Cortex of kidney (tissue), 1 donor: ENCODE measurements around the gene ZGLP1.

Experiments
- DNase-seq: peaks from one replicate; lab custom pipeline; 2025; lab: John Stamatoyannopoulos, UW

Gene ZGLP1

DNA sequence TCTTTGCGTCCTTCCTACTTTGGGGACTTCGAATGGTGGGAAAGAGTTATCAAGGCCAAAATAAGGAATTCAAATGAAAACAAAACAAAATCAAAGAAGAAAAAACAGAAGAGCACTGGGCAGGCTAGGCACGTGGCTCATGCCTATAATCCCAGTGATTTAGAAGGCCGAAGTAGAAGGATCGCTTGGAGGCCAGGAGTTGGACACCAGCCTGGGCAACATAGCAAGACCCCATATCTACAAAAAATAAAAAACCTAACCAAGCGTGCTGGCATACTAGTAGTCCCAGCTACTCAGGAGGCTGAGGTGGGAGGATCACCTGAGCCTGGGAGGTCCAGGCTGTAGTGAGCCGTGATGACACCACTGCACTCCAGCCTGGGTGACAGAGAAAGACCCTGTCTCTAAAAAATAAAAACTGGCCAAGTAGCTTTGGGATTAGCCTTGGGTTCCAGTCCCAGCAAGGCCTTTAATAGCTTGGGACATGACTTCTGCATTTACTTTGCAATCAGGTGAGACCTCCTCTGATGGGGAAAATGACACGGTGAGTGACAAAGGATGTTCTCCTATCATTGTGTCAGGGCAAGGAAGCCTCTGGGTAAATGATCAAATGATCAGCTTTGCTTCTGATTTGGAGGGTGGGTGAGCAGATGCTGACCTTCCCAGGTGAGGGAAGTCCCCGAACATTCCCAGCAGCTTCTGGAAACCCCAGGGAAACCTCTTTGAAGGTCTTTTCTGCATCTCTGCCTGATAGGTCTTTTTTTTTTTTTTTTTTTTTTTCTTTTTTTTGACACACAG lies 31.6 kb downstream of the ZGLP1 start:
- DNase-seq: no peak

DNA sequence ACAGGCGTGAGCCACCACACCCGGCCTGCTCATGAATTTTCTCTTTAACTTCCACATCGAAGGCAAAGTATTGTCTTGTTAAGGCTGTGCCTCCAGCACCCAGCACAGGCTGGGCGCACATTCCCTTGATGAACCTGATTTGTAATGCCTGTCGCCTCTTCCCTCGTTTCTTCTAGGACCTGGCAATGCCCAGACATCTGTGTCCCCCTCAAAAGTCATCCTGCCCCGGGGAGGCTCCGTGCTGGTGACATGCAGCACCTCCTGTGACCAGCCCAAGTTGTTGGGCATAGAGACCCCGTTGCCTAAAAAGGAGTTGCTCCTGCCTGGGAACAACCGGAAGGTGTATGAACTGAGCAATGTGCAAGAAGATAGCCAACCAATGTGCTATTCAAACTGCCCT lies 35.0 kb downstream of the ZGLP1 start:
- no peak for DNase-seq

DNA sequence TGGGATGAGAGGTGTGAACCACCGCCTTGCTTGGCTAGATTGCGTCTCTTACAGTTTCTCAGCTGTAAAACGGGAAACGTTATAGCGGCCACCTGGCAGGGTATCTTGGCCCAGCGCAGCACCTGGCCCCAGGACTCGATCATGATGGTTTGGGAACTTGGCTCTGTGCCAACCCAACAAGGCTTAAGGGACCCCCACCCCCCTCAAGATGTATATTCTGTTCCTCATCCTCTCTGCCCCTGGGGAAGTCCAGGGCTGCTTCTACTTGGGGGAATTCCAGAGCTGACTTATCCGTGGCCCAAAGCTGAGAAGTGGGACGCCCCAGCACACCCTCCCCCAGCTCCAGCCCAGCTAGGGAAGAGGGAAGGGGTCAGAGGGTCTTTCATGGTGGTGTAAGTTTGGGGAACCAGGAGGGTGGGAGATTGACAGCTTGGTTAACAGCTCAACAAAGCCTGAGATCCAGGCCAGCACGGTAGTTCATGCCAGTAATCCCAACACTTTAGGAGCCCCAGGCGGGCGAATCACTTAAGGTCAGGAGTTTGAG lies 38.0 kb downstream of the ZGLP1 start:
- no peak for DNase-seq

DNA sequence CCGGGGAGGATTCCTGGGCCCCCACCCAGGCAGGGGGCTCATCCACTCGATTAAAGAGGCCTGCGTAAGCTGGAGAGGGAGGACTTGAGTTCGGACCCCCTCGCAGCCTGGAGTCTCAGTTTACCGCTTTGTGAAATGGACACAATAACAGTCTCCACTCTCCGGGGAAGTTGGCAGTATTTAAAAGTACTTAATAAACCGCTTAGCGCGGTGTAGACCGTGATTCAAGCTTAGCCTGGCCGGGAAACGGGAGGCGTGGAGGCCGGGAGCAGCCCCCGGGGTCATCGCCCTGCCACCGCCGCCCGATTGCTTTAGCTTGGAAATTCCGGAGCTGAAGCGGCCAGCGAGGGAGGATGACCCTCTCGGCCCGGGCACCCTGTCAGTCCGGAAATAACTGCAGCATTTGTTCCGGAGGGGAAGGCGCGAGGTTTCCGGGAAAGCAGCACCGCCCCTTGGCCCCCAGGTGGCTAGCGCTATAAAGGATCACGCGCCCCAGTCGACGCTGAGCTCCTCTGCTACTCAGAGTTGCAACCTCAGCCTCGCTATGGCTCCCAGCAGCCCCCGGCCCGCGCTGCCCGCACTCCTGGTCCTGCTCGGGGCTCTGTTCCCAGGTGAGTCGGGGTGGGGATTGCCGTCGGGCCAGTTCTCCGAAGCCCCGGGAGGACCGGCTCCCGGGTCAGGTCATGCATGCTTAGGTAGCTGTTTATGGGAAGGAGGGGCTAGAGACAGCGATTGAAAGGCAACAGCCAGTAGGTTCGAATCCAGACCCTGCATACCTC lies 38.8 kb downstream of the ZGLP1 start, which contains the start of gene ICAM1:
TSS of gene ICAM1 (plus strand) at position 505 of the 779 bp plus-strand sequence. CDS start at position 545, 40 bp downstream.
- DNase-seq: no peak

DNA sequence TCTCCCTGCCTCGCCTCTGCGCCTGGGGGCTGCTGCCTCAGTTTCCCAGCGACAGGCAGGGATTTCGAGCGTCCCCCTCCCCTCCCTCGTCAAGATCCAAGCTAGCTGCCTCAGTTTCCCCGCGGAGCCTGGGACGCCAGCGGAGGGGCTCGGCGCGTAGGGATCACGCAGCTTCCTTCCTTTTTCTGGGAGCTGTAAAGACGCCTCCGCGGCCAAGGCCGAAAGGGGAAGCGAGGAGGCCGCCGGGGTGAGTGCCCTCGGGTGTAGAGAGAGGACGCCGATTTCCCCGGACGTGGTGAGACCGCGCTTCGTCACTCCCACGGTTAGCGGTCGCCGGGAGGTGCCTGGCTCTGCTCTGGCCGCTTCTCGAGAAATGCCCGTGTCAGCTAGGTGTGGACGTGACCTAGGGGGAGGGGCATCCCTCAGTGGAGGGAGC lies 39.4 kb downstream of the ZGLP1 start:
- DNase-seq: no peak

DNA sequence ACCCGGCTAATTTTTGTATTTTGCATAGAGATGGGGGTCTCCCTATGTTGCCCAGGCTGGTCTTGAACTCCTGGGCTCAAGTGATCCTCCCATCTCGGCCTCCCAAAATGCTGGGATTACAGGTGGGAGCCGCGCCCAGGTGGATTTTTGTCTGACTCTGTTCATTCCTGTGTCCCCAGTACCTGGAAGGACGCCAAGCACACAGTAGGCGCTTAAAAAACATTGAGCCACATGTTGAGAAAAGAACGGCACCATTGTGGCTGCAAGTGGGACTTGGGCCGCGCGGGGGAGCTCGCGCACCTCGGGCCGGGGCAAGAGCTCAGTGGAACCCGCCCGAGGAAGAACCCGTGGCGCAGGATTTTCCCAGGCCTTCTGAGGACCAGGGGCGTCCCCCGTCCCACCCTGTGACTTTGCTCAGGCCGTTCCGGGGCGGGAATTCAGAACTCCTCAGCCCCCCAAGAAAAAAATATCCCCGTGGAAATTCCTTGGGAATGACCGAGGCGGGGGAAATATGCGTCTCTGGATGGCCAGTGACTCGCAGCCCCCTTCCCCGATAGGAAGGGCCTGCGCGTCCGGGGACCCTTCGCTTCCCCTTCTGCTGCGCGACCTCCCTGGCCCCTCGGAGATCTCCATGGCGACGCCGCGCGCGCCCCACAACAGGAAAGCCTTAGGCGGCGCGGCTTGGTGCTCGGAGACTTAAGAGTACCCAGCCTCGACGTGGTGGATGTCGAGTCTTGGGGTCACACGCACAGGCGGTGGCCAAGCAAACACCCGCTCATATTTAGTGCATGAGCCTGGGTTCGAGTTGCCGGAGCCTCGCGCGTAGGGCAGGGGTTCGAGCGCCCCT lies 40.1 kb downstream of the ZGLP1 start:
- no peak for DNase-seq

DNA sequence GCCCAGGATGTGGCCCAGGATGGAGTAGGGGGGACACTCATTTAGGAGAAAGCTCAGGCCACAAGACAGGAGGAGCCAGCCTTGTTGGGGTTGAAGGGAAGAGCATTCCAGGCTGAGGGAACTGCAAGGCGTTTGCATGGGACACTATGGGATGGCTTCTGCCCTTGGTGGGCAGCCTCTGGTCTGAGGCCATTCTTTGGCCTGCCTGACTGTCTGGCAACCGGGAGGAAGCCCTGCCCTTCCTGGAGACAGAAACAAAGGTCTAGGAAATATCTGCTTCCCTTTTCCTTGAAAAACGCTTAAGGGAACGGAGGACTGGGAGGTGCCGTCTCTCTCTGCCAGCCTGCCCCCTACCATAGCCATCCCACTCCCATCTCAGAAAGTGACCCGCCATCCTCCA lies 41.5 kb downstream of the ZGLP1 start:
- DNase-seq: no peak

DNA sequence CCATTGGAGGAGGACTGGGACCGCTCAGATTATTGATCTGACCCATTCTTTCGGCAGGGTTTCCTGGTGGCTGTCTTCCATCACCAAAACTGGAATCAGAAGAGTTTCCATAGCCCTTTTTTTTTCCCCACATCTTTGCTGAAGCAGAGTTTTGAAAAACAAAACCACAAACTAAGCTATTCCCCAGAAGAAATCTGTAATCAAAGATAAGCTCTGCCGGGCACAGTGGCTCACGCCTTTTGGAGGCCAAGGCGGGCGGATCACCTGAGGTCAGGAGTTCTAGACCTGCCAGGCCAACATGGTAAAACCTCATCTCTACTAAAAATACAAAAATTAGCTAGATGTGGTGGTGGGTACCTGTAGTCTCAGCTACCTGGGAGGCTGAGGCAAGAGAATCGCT lies 42.9 kb downstream of the ZGLP1 start:
- DNase-seq: no peak

DNA sequence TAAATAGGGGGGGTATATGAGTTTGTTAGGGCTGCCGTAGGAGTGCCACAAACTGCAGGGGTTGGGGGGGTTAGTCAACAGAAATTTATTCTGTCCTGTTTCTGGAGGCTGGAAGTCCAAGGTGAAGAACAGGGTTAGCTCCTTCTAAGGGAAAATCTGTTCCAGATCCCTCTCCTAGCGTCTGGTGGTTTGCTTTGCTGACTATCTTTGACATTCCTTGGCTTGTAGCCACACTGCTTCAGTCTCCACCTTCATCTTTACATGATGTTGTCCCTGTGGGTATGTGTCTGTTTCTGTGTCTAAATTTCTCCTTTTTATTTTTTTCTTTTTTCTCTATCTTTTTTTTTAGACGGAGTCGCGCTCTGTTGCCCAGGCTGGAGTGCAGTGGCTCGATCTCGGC lies 46.8 kb downstream of the ZGLP1 start:
- no peak for DNase-seq

DNA sequence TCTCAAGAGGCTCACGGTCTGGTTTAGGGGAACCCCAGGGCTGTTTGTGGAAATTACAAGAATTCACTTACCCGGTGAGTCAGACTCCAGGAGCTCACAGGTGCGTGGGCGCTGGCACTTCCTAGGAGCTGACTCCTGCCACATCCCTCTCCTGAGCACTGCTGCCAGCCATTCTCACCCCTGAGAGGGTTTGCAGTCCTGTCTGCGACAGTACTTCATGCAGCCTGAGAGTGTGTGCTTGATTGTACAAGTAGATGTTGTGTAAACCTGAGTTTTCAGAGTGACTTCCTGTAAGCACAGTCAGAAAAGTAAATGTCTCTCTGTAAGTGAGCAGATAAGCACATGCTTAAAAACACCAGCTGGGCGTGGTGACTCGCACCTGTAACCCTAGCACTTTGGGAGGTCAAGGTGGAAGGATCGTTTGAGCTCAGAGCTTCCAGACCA lies 49.5 kb downstream of the ZGLP1 start:
- DNase-seq: no peak

DNA sequence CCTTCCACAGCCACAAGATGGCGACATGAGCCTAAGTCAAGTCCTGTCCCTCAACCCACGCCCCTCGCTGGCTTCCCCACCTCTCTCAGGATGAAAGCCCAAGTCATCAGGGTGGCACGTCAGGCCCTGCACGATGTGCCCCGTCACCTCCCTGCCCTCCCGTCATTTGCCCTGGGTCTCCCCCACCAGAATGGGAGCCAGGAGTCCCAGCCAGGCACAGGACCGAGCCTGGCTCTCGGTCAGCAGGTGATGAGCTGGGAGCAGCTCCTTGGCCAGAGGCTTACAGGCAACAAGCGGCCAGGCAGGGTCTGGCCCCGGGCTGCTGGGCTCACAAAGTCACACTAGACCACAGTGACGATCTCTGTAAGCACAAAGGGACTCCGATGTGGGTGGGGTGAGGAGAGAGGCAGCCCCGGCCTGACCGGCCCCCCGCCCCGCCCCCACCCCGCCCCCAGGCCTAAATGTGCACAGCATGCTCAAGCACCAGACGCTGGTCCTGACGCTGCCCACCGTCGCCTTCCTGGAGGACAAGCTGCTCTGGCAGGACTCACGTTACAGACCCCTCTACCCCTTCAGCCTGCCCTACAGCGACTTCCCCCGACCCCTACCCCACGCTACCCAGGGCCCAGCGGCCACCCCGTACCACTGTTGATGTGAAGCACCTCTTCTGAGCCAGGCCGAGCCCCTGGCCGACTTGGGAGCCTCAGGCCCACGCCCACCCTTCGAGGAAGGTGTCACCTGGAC lies 50.3 kb downstream of the ZGLP1 start:
- DNase-seq: no peak

DNA sequence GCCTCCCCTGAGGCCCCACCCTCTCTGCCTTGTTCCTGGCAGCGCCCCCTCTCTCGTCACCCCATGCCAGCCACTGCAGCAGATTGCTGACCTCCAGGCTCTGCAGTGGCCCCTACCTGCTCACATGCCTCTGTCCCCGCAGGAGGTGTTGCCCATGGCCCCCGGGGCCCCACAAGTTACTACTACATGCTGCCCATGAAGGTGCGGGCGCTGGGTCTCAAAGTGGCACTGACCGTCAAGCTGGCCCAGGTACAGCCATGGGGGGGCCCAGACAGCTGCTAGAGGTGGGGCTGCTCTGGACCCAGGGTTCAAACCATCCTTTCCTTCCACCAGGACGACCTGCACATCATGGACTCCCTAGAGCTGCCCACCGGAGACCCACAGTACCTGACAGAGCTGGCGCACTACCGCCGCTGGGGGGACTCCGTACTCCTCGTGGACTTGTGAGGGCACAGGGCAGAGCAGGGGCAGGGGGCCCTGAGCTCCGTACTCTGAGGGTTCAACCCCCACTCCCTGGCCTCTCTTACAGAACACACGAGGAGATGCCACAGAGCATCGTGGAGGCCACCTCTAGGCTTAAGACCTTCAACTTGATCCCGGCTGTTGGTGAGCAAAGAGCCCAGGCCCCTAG lies 51.4 kb downstream of the ZGLP1 start:
- no peak for DNase-seq

DNA sequence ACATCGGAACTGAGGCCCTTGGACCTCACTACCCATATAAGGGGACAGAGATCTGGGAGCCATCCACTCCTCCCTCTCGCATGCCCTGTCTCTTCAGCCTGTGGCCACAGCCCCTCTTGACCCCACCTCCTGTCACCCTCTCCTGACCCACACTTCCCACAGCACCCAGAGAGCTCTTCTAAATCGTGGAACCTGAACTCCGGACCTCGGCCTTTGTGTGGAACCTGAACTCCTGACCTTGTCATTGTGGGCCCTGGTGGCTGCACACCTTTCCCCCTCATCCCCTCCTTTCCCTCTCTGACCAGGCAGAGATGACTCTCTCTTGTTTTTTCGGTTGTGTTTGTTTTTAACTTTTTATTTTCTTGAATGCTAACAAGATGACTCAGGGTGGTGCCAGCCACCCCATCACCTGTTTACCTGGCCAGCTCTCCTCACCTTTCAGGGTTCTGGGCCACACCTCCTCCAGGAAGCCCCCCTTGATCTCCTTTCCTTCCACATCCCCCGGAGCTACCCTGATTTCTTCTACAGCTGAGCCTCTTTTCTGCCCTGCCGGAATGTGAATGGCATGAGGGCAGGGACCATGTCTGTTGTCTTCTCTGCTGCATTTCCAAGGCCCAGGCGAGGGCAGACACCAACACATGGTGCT lies 52.5 kb downstream of the ZGLP1 start:
- no peak for DNase-seq

DNA sequence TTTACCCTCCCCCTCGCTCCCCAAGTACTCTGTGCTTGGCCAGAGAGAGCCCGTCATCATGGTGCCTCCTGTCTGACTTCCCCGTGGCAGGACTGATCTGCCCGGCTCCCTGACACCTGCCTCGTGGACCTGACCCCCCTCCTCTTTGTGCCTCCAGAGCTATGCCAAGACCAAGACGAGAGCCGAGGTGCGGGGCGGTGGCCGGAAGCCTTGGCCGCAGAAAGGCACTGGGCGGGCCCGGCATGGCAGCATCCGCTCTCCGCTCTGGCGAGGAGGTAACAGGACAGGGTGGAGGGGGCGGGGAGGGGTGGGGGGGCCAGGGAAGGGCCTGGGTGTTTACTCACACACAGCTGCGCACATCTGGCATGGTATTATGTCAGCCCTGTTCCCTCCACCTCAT lies 53.1 kb downstream of the ZGLP1 start:
- no peak for DNase-seq

DNA sequence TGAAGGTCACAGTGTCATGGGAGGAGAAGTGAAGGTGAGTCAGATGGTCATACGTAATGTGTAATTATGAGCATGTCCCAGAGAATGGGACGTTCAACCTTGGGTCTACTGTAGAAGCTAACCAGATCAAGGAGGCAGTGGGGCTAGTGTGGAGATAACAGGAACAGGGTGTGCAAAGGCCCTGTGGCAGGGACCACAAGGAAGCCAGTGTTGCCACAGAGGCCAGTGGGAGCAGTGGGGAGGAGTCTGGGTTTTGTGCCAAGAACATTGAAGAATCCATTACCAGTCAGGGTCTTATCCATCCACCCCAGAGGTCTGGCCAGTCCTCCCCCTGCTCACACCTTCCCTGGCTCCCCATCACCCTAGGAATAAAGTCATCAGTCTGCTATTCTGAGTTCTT lies 54.3 kb downstream of the ZGLP1 start:
- DNase-seq: no peak
